Neuronal stem cell (in vitro differentiated cells): ENCODE results near the gene RAP2B.

ENCODE experiments used
- DNase-seq: peaks from one replicate; pipeline ENCODE4 v3.0.0-alpha.2; 2013; ENCODE audit warnings: low spot score
- H2AFZ ChIP-seq: one replicate; pipeline ENCODE4 v1.6.1; 2013; ENCODE audit warnings: mild to moderate bottlenecking, low read length, inconsistent platforms
- H2AK5ac ChIP-seq: 2 replicates; pipeline ENCODE4 v1.6.1; 2013; ENCODE audit warnings: low read depth, mild to moderate bottlenecking, inconsistent platforms, low read length, moderate library complexity, mixed read lengths
- H2BK120ac ChIP-seq: 2 replicates; pipeline ENCODE4 v1.6.1; 2013; ENCODE audit warnings: low read depth, mild to moderate bottlenecking, inconsistent platforms, low read length, moderate library complexity, mixed read lengths
- H2BK12ac ChIP-seq: one replicate; pipeline ENCODE4 v1.6.1; 2013; ENCODE audit warnings: low read length, inconsistent platforms
- H2BK15ac ChIP-seq: 2 replicates; pipeline ENCODE4 v1.6.1; 2013; ENCODE audit warnings: mild to moderate bottlenecking, low read length, inconsistent platforms, mixed read lengths
- H2BK5ac ChIP-seq: one replicate; pipeline ENCODE4 v1.6.1; 2013; ENCODE audit warnings: inconsistent platforms, mild to moderate bottlenecking, low read length, moderate library complexity
- H3K14ac ChIP-seq: one replicate; pipeline ENCODE4 v1.6.1; 2013; ENCODE audit warnings: low read length, inconsistent platforms
- H3K18ac ChIP-seq: 2 replicates; pipeline ENCODE4 v1.6.1; 2013; ENCODE audit warnings: low read length, inconsistent platforms
- H3K23ac ChIP-seq: 2 replicates; pipeline ENCODE4 v1.6.1; 2013; ENCODE audit warnings: low read depth, mild to moderate bottlenecking, mixed read lengths, low read length, inconsistent platforms; ENCODE audit not compliant: poor library complexity
- H3K27ac ChIP-seq: replicated peaks from 3 replicates; pipeline ENCODE4 v1.5.1; 2013; ENCODE audit warnings: low read length, inconsistent platforms
- H3K27me3 ChIP-seq, 3 experiments: 2 replicates each; pipeline ENCODE4 v1.6.1; 2013; ENCODE audit warnings: low read length in 3 of 3, mild to moderate bottlenecking in 2 of 3, inconsistent platforms in 1 of 3, low read depth in 1 of 3, mixed read lengths in 1 of 3, moderate library complexity in 1 of 3; ENCODE audit not compliant: control insufficient read depth in 3 of 3, insufficient read depth in 3 of 3
- H3K36me3 ChIP-seq, 2 donors: replicated peaks in 1 of 2; 2 replicates each; pipeline ENCODE4 v1.6.1; 2013; ENCODE audit warnings: low read length in 2 of 2; ENCODE audit not compliant: control insufficient read depth in 2 of 2, insufficient read depth in 2 of 2
- H3K4ac ChIP-seq: 2 replicates; pipeline ENCODE4 v1.6.1; 2013; ENCODE audit warnings: inconsistent platforms, mild to moderate bottlenecking, low read length, moderate library complexity
- H3K4me1 ChIP-seq, 2 donors: 1 replicate in 1 of 2; 2 replicates in 1 of 2; pipeline ENCODE4 v1.6.1; 2013; ENCODE audit warnings: low read length in 2 of 2, low read depth in 1 of 2; ENCODE audit not compliant: control insufficient read depth in 2 of 2, insufficient read depth in 1 of 2
- H3K4me2 ChIP-seq: one replicate; pipeline ENCODE4 v1.6.1; 2013; ENCODE audit warnings: mild to moderate bottlenecking, low read length, inconsistent platforms; ENCODE audit not compliant: insufficient read depth, poor library complexity, severe bottlenecking
- H3K4me3 ChIP-seq, 2 donors: 2 replicates each; pipeline ENCODE4 v1.5.1; 2013; ENCODE audit warnings: low read length in 2 of 2, mild to moderate bottlenecking in 2 of 2, inconsistent platforms in 1 of 2, moderate library complexity in 1 of 2
- H3K79me1 ChIP-seq: one replicate; pipeline ENCODE4 v1.6.1; 2013; ENCODE audit warnings: low read depth, mild to moderate bottlenecking, inconsistent platforms, low read length, moderate library complexity
- H3K9ac ChIP-seq: one replicate; pipeline ENCODE4 v1.6.1; 2013; ENCODE audit warnings: mild to moderate bottlenecking, low read depth, low read length, inconsistent platforms; ENCODE audit not compliant: poor library complexity
- H3K9me3 ChIP-seq, 2 donors: replicated peaks in 1 of 2; 2 replicates each; pipeline versions ENCODE3 to v1.6.1; 2013; ENCODE audit warnings: low read length in 2 of 2, mild to moderate bottlenecking in 2 of 2, inconsistent platforms in 1 of 2, low read depth in 1 of 2, mixed read lengths in 1 of 2, moderate library complexity in 1 of 2; ENCODE audit not compliant: control insufficient read depth in 2 of 2, insufficient read depth in 1 of 2
- H4K8ac ChIP-seq: one replicate; pipeline ENCODE4 v1.6.1; 2013; ENCODE audit warnings: low read depth, mild to moderate bottlenecking, inconsistent platforms, low read length, moderate library complexity
- H4K91ac ChIP-seq: one replicate; pipeline ENCODE4 v1.6.1; 2013; ENCODE audit warnings: low read length, low read depth, mild to moderate bottlenecking, inconsistent platforms; ENCODE audit not compliant: poor library complexity
- WGBS, 2 donors: extraction: QIAGEN DNeasy Blood & Tissue Kit; methylation state at CpG; one replicate each; pipeline ENCODE4 v1.1.7; 2013; ENCODE audit warnings: missing lambda C conversion rate in 2 of 2, mixed read lengths in 1 of 2; ENCODE audit not compliant: insufficient read length in 2 of 2, insufficient replicate concordance in 1 of 2; ENCODE audit errors: extremely low coverage in 2 of 2; 5-methylcytosine and 5-hydroxymethylcytosine counted together

Gene RAP2B

DNA sequence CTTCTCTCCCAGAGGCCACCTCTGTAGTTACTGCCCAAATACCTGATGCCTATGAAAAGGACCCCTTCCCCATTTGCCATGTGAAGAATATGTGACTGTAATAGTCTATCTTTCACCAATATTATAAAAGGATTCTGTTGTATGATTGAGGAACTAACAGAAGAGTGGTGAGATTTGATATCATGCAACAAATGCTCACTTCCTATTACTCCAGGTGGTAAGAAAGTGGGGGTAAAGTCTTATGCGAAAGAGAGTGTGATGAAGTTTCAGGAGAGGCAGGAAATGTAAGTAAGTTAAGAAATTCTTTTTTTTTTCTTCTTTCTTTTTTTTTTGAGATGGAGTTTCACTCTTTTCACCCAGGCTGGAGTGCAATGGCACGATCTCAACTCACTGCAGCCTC lies 24.4 kb upstream of the RAP2B start:
- Histone ChIP-seq H2AK5ac (no peak overlapping the region), H2BK15ac (no peak overlapping the region), H3K4me3 (no peak overlapping the region), H2BK12ac (no peak overlapping the region), H3K18ac (no peak overlapping the region), H3K36me3 (no peaks in the 10 kb centered on the region), H3K14ac (no peak overlapping the region), H3K27ac (no peak overlapping the region), H2BK120ac (no peak overlapping the region), H3K9ac (no peak overlapping the region), H4K91ac (no peak overlapping the region), H4K8ac (no peak overlapping the region), H3K4me1 (no peaks in the 10 kb centered on the region), H3K4me2 (no peak overlapping the region), H3K4ac (no peak overlapping the region), H3K27me3 (no peaks in the 10 kb centered on the region), H3K9me3 (no peaks in the 10 kb centered on the region), H2AFZ (no peak overlapping the region), H3K79me1 (no peaks in the 10 kb centered on the region), H3K23ac (no peak overlapping the region), H2BK5ac (no peak overlapping the region)
- DNase-seq = no peak
- WGBS, 2 donors = no CpG with 5 or more reads among the region's 2 CpGs

DNA sequence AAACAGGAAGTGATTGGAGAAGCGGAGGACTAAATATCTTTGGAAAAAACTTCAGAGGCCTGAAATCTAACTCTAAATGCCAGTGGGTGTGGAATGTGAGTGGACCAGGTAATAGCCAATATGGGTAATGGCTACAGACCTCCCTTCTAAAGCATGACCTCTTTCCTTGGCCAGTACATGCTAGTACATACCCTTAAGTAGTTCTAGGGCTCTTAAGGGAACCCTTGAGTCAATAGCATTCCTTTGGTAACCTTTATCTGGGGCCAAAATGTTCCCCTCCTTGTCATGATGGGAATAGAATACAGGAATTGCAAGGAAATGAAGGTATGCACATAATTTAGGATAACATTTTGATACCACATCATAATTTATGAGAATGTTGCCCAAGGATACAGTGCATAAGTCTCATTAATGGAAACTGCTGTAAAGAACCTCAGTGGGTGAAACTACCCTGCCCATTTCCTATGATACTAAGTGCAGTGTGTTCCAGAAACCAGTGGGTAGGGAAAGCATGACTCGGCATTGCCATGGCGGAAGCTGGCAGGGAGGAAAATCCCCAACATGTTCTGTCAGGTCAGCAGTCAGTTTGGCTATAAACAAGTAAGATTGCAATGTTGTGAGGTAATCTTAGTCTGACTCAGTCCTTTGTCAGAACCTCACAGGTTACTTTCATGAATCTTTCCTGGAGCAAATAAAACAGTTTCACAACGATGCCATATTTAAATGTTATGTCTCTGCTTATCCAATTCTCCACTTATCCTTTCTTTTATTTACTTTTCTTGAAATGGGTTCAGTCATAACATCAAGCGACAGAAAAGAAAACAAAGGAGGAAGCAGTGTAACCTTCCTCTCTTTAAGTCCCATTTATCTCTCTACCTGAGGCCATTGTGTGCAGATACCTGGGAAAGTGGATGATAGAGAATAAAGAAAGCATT lies 23.5 kb upstream of the RAP2B start:
- Histone ChIP-seq H3K27ac (no peak overlapping the region), H3K23ac (no peak overlapping the region)
- DNase-seq = no peak

DNA sequence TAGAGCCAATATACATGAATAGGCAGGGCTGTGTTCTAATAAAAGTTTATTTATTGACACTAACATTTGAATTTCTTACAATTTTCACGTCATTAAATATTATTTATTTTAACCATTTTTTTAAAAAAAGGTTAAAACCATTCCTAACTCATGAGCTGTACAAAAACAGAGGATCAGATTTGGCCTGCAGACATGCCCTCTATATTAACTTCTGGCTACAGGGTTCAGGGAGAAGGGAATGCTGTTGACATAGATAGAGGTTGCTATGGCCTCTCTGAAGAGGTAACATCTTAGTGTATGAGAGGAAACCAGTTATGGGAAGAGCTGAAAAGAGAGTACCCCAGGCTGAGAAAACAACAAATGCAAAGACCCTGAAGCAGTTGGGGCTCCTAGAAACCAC lies 19.1 kb upstream of the RAP2B start:
- Histone ChIP-seq H3K14ac (no peak overlapping the region), H2BK12ac (no peak overlapping the region), H3K79me1 (no peaks in the 10 kb centered on the region), H3K27ac (no peak overlapping the region), H3K4me1 (no peaks in the 10 kb centered on the region), H3K9me3 (no peaks in the 10 kb centered on the region), H3K4ac (no peak overlapping the region), H2BK5ac (no peak overlapping the region), H3K36me3 (no peaks in the 10 kb centered on the region), H3K27me3 (no peaks in the 10 kb centered on the region), H3K4me2 (no peak overlapping the region), H3K23ac (no peak overlapping the region), H3K18ac (no peak overlapping the region), H2BK120ac (no peak overlapping the region), H2AFZ (no peak overlapping the region), H3K9ac (no peak overlapping the region), H4K8ac (no peak overlapping the region), H2BK15ac (no peak overlapping the region), H4K91ac (no peak overlapping the region), H3K4me3 (no peak overlapping the region), H2AK5ac (no peak overlapping the region)
- no peak for DNase-seq
- WGBS, 2 donors = 83 to 100% methylated on average over 1 of the region's 1 CpG

More for the DNA sequence above, 23.5 kb upstream of the RAP2B start:
- H3K18ac ChIP-seq = no peak overlapping the region
- no peaks in the 10 kb centered on the region for H3K4me1 ChIP-seq
- no peak overlapping the region for H2BK5ac ChIP-seq
- no peaks in the 10 kb centered on the region for H3K9me3 ChIP-seq
- no peak overlapping the region for H3K4me3 ChIP-seq
- H3K36me3 ChIP-seq = no peaks in the 10 kb centered on the region
- H2AK5ac ChIP-seq = no peak overlapping the region
- no peak overlapping the region for H4K8ac ChIP-seq
- H2BK12ac ChIP-seq = no peak overlapping the region
- H2BK120ac ChIP-seq = no peak overlapping the region
- peak overlapping the region; percentile 4 for H2AFZ ChIP-seq
- no peak overlapping the region for H3K4ac ChIP-seq
- no peaks in the 10 kb centered on the region for H3K79me1 ChIP-seq
- WGBS, 2 donors = no CpG with 5 or more reads among the region's 5 CpGs
- H3K27me3 ChIP-seq = no peaks in the 10 kb centered on the region
- no peak overlapping the region for H3K14ac ChIP-seq
- no peak overlapping the region for H3K9ac ChIP-seq
- no peak overlapping the region for H4K91ac ChIP-seq
- H2BK15ac ChIP-seq = no peak overlapping the region
- no peak overlapping the region for H3K4me2 ChIP-seq

DNA sequence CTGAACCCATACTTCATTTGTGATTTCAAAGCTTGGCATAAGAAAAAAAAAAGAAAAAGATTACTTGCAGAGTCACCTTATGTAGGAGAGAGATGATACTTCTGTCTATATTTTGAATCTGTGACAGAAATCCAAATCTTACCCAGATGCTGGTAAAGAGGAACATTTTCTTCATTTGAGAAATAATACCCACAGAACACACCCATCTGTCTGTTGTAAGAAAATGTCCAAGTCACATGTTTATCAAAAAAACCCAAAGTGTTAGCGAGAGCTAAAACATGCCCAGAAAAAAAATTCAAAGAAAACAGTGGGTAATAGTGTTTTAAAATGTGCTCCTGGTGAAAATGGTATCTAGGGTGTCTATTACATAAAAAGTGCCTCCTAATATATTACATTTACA lies 18.0 kb upstream of the RAP2B start:
- no peak overlapping the region for H3K18ac ChIP-seq
- H3K4me2 ChIP-seq = no peak overlapping the region
- H2BK120ac ChIP-seq = no peak overlapping the region
- H3K36me3 ChIP-seq = no peaks in the 10 kb centered on the region
- H2BK15ac ChIP-seq = no peak overlapping the region
- H4K8ac ChIP-seq = no peak overlapping the region
- no peaks in the 10 kb centered on the region for H3K27me3 ChIP-seq
- H3K9ac ChIP-seq = no peak overlapping the region
- no peak overlapping the region for H2BK12ac ChIP-seq
- no peak overlapping the region for H3K14ac ChIP-seq
- no peak overlapping the region for H3K27ac ChIP-seq
- no peak overlapping the region for H3K4me3 ChIP-seq
- no peak overlapping the region for H2AFZ ChIP-seq
- no peaks in the 10 kb centered on the region for H3K79me1 ChIP-seq
- no peak overlapping the region for H2AK5ac ChIP-seq
- H2BK5ac ChIP-seq = no peak overlapping the region
- WGBS, 2 donors = no CpG with 5 or more reads among the region's 1 CpG
- H4K91ac ChIP-seq = no peak overlapping the region
- H3K9me3 ChIP-seq = no peaks in the 10 kb centered on the region
- DNase-seq = no peak
- H3K4me1 ChIP-seq = no peaks in the 10 kb centered on the region
- no peak overlapping the region for H3K23ac ChIP-seq
- no peak overlapping the region for H3K4ac ChIP-seq
